GM20000 (cell line): ENCODE results near the gene DIS3L2.

Experiments used
- DNase-seq: peaks from one replicate; pipeline ENCODE4 v3.0.0; 2012; ENCODE audit warnings: low spot score
- CTCF ChIP-seq: IDR thresholded peaks from 2 replicates; pipeline ENCODE4 v1.5.1; 2012; ENCODE audit warnings: mild to moderate bottlenecking, control low read depth; ENCODE audit errors: extremely low read depth, missing control alignments

Gene DIS3L2

GRCh38 chr2:231965102-231965501, 3.6 kb downstream of the DIS3L2 start:
- no peak for TF ChIP-seq CTCF
- no peak for DNase-seq

- TF ChIP-seq CTCF, result no peak
- no peak for DNase-seq
Measured at GRCh38 chr2:231966886-231967285, 5.4 kb downstream of the DIS3L2 start.

GRCh38 chr2:231968820-231969219, 7.3 kb downstream of the DIS3L2 start:
- DNase-seq, result no peak
- TF ChIP-seq CTCF, result no peak

- DNase-seq, result no peak
- TF ChIP-seq CTCF, result no peak
Measured at GRCh38 chr2:231970461-231970860, 8.9 kb downstream of the DIS3L2 start.

GRCh38 chr2:231975001-231975400, 13.5 kb downstream of the DIS3L2 start:
- no peak for DNase-seq
- TF ChIP-seq CTCF, result no peak

GRCh38 chr2:231977430-231977829, 15.9 kb downstream of the DIS3L2 start:
- no peak for TF ChIP-seq CTCF
- DNase-seq, result no peak

- no peak for DNase-seq
- TF ChIP-seq CTCF, result no peak
Measured at GRCh38 chr2:231984992-231985391, 23.5 kb downstream of the DIS3L2 start.
